ENCODE data around the gene PPP6R2.

Gene PPP6R2

GRCh38 chr22:50464451-50464850 is 121.3 kb downstream of the PPP6R2 start:
- in situ Hi-C loops (cut with MboI; ENCODE audit: low sequenced_read_pairs, unreplicated experiment), result no loop called here
- DNase-seq (ENCODE audit: low spot score), result no peak
- TF ChIP-seq, protein P1, sequence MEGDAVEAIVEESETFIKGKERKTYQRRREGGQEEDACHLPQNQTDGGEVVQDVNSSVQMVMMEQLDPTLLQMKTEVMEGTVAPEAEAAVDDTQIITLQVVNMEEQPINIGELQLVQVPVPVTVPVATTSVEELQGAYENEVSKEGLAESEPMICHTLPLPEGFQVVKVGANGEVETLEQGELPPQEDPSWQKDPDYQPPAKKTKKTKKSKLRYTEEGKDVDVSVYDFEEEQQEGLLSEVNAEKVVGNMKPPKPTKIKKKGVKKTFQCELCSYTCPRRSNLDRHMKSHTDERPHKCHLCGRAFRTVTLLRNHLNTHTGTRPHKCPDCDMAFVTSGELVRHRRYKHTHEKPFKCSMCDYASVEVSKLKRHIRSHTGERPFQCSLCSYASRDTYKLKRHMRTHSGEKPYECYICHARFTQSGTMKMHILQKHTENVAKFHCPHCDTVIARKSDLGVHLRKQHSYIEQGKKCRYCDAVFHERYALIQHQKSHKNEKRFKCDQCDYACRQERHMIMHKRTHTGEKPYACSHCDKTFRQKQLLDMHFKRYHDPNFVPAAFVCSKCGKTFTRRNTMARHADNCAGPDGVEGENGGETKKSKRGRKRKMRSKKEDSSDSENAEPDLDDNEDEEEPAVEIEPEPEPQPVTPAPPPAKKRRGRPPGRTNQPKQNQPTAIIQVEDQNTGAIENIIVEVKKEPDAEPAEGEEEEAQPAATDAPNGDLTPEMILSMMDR (IDR thresholded peaks at IDR 0.05; ENCODE audit: borderline replicate concordance, control extremely low read depth, extremely low read depth, insufficient read depth, missing control alignments), result no peak

DNA sequence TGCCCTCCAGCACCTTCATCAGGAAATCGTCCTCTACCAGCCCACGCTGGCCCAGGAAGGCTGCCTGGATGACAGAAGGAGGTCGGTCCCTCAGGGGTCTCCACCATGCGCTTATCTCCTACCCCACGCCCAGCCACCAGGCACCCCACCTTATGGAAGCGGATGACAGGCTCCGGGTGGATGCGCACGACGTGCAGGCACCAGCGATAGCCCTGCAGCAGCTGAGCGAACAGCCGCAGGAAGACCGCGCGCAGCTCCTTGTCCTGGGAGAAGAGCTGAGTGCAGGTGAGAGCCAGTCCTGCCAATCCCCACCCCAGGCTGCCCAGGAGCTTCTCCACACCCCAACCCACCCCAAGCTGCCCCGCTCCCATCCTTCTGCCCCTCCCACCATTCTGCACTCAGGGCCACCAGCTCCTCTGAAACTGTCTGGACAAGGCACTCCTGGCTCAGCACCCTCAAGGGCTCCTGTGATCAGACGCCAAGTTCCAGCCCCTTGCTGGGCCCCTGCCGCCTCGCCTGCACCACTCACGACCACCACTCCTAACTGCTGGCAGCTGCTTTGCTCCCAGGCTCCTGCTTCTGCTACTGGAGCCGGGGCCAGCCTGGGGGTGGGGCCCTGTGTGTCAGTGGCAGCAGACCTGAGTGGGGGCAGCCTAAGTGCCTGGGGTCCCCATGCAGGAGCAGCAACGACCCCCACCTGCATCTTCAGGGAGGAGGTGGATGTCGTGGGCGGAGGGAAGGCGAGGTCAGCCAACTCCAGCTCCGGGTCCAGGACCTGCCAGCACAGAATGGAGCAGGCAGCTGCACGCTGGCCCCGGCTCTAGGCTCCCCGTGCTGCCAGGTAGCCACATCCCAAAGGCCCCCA is 122.2 kb downstream of the PPP6R2 start:
- TF ChIP-seq, protein P1 (IDR thresholded peaks at IDR 0.05; ENCODE audit: borderline replicate concordance, control extremely low read depth, extremely low read depth, insufficient read depth, missing control alignments), result no peak
- in situ Hi-C loops (cut with MboI; ENCODE audit: low sequenced_read_pairs, unreplicated experiment), result no loop called here
- no peak for DNase-seq (ENCODE audit: low spot score)

DNA sequence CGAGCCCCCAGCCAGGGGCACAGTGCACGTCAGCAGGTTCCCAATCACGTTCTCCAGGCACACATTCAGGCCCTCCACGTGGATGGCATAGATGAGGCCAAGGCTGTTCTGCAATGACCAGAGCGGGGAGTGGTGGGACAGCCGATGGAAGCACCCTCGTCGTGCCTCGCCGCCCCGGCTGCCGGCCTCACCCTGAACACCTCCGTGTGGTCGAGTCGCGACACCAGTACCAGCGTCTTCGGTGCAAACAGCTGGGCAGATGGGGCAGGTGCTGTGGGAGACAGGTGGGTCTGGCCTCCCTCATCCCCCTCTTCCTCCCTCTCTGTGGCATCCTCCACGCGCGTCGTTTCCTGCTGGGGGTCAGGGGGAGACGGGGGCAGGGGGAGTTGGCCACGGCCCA is 124.2 kb downstream of the PPP6R2 start:
- TF ChIP-seq, protein P1 (IDR thresholded peaks at IDR 0.05; ENCODE audit: borderline replicate concordance, control extremely low read depth, extremely low read depth, insufficient read depth, missing control alignments), result no peak
- no peak for DNase-seq (ENCODE audit: low spot score)
- in situ Hi-C loops (cut with MboI; ENCODE audit: low sequenced_read_pairs, unreplicated experiment), result no loop called here

DNA sequence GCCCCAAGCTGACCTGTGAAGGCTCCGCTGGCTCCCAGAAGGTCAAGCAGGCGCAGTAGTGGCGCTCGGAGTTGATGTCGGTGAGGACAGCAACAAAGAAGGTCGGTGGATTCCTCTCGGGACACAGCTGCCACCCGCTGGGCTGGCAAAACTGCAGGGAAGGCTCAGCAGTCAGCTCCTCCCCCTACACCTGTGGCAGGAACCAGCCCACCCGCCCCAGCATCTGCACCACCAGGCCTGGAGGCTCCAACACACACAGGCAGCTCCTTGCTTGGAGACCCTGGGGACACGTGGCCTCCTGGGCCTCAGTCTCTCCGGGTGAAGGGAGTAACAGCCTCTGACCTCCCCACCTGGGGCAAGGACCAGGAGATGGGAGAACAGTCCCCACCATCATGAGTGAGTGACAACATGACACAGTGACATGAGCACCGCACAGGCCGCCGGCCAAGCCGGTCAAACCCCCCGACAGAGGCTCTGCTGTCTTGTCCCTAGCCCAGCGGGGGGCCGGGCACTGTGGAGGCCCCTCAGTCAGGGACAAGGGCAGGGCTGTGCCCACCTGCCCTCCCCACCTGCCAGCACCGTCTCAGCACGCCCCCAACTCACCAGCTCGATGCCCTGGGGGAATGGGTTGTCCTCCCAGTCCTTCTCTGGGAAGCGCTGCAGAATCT is 124.8 kb downstream of the PPP6R2 start:
- TF ChIP-seq, protein P1 (IDR thresholded peaks at IDR 0.05; ENCODE audit: borderline replicate concordance, control extremely low read depth, extremely low read depth, insufficient read depth, missing control alignments), result no peak
- no peak for DNase-seq (ENCODE audit: low spot score)
- in situ Hi-C loops (cut with MboI; ENCODE audit: low sequenced_read_pairs, unreplicated experiment), result no loop called here

DNA sequence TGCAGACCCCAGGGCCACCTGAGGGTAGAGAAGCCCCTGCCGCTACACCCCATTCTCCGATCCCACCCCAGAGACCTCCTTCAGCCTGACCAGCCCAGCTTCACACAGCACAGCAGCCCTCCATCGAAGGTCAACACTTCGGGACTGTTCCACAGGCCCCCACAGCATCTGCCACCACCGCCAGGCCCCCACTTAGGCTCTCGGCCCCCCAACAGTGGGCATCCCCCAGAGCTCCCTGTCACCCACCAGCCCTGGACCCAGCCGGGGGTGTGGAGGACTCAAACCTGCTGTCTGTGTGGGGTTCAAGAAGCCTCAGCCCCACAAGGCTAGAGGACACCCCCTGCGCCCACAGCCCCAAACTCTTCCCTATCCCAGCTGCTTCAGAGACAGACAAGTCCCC is 125.5 kb downstream of the PPP6R2 start:
- in situ Hi-C loops (cut with MboI; ENCODE audit: low sequenced_read_pairs, unreplicated experiment), result no loop called here
- TF ChIP-seq, protein P1 (IDR thresholded peaks at IDR 0.05; ENCODE audit: borderline replicate concordance, control extremely low read depth, extremely low read depth, insufficient read depth, missing control alignments), result no peak
- DNase-seq (ENCODE audit: low spot score), result no peak

DNA sequence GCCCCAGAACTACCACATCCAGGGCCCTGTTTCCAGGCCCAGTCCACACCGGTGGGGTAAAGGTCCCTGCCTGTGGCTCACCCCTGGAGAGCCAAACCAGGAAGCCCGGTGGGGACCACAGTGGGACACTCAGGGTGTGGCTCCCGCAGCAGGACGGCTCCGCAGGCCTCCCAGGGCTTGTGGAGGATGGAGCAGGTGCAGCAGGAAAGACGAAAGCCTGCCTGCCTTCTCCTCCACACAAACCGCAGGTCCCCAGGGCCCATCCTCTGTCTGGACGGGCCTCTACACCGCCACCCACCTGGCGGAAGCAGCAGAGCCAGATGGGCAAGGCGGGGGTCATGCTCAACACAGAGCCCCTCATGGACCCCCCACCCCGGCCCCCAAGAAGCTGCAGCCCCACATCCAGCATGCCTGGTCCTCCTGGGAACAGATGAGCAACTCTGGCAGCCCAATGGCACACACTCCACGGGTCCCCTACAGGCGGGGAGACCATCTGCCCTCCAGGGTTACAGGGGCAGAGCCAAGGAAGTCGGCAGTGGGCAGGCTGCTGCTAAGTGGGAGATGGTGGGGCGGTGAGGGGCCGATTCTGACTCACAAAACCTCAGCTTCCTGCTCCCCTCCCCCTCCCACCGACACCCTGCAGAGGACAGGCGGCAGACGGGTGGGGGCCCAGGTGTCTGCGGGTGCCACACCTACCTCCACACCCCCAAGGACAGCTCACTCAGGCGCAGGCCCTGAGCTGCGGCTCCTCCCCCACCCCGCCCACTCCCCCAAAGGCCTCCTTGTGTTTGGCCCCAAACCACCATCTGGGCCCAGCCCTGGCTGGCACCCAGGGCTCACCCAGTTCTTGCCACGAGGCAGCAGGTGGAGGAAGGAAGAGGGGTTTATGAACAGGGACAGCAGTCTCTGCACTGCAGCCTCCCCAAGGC is 126.5 kb downstream of the PPP6R2 start:
- in situ Hi-C loops (cut with MboI; ENCODE audit: low sequenced_read_pairs, unreplicated experiment), result no loop called here
- peak; percentile 94 for DNase-seq (ENCODE audit: low spot score)
- TF ChIP-seq, protein P1 (IDR thresholded peaks at IDR 0.05; ENCODE audit: borderline replicate concordance, control extremely low read depth, extremely low read depth, insufficient read depth, missing control alignments), result no peak
